Spleen (tissue), 7 donors: ENCODE data around the gene CALHM3.

Source experiments
- POLR2AphosphoS5 ChIP-seq, 3 donors: sonication (generic); formaldehyde crosslinking; IDR thresholded peaks; one replicate each; pipeline ENCODE4 v1.5.1; 2017; ENCODE audit warnings: antibody characterized with exemption in 3 of 3
- TF ChIP-seq, protein P1 (sequence below), 11 experiments: fragments of 200-600 bp in 7 of 11; fragments of 450-650 bp in 4 of 11; sonication (generic) in 4 of 11; IDR thresholded peaks in 8 of 11; conservative IDR thresholded peaks in 3 of 11; 1 replicate in 7 of 11; 2 replicates in 4 of 11; pipeline versions ENCODE4 v1.4.0 to v1.8.0; 2016 to 2021; ENCODE audit warnings: antibody characterized with exemption in 11 of 11, inconsistent platforms in 4 of 11, mild to moderate bottlenecking in 1 of 11
- donor health status: DM: no; HTN: no; CAD: no; lungs with moderate emphysema.
- donor health status: DM: no; HTN: no; CAD: no.
- donor health status: DM: no; HTN: no; CAD: no.

DNA sequence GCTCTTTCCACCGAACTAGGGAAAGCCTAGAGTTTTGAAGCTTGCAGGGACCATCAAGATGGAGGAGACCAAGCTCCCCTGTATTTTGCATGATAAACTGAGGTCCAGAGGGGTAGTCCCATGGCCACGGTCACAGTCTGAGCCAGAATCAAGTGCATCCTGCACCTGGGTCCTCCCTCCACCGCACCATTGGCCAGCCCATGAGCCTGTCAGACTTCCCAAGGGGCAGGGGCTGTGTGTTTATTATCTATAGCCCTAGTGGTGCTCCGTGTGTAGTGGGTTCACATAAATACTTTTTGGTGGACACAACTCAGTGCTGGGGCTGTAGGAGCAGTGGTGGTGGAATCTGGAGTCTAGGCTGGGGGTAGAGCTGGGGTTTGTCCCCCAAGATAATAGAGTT is 3.6 kb downstream of the CALHM3 start:
- TF ChIP-seq, protein P1, sequence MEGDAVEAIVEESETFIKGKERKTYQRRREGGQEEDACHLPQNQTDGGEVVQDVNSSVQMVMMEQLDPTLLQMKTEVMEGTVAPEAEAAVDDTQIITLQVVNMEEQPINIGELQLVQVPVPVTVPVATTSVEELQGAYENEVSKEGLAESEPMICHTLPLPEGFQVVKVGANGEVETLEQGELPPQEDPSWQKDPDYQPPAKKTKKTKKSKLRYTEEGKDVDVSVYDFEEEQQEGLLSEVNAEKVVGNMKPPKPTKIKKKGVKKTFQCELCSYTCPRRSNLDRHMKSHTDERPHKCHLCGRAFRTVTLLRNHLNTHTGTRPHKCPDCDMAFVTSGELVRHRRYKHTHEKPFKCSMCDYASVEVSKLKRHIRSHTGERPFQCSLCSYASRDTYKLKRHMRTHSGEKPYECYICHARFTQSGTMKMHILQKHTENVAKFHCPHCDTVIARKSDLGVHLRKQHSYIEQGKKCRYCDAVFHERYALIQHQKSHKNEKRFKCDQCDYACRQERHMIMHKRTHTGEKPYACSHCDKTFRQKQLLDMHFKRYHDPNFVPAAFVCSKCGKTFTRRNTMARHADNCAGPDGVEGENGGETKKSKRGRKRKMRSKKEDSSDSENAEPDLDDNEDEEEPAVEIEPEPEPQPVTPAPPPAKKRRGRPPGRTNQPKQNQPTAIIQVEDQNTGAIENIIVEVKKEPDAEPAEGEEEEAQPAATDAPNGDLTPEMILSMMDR (IDR thresholded peaks at IDR 0.05 in 8 of 11, conservative IDR thresholded peaks at IDR 0.05 in 3 of 11) = no peak
- no peak for TF ChIP-seq POLR2AphosphoS5 (IDR thresholded peaks at IDR 0.05)
